ENCODE measurements around the gene ISL1. TPM values are rescaled to one million over a fixed set of nuclear protein-coding genes. Genes with fewer than 3 reads are reported as not detected.

The ISL1 gene
- total RNA-seq, 2 donors from 2014 or later = 5.8 to 6.1 TPM

DNA sequence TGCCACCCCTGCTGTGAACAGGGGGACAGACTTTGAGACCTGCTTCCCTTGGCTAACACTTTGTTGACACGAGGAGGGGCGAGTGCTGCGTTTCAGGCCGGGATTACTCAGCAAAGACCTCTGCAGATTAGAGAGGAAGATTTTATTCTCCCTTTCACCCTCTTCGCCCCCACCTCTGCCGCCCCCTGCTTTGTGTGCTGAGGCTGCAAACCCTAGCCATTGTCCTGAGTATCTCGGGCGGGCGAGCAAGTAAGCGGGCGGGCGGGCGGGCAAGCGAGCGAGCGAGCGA, 6.0 kb downstream of the ISL1 start:
- TF ChIP-seq, protein P1, sequence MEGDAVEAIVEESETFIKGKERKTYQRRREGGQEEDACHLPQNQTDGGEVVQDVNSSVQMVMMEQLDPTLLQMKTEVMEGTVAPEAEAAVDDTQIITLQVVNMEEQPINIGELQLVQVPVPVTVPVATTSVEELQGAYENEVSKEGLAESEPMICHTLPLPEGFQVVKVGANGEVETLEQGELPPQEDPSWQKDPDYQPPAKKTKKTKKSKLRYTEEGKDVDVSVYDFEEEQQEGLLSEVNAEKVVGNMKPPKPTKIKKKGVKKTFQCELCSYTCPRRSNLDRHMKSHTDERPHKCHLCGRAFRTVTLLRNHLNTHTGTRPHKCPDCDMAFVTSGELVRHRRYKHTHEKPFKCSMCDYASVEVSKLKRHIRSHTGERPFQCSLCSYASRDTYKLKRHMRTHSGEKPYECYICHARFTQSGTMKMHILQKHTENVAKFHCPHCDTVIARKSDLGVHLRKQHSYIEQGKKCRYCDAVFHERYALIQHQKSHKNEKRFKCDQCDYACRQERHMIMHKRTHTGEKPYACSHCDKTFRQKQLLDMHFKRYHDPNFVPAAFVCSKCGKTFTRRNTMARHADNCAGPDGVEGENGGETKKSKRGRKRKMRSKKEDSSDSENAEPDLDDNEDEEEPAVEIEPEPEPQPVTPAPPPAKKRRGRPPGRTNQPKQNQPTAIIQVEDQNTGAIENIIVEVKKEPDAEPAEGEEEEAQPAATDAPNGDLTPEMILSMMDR (conservative IDR thresholded peaks at IDR 0.05) = peak; percentile 18
- no peaks in the 10 kb centered on the region for H3K36me3 Mint-ChIP-seq (ENCODE audit: low read depth)
- H3K4me3 Mint-ChIP-seq = peak overlapping the region; percentile 72
- H3K9ac ChIP-seq (ENCODE audit: extremely low read depth, low read length, poor library complexity, severe bottlenecking) = no peak overlapping the region
- peak overlapping the region; percentile 19 for H3K4me3 ChIP-seq (ENCODE audit: low read length)
- peaks cover 97% of the 10 kb centered on the region for H3K27me3 ChIP-seq (ENCODE audit: control insufficient read depth, insufficient read depth, low read length, poor library complexity, severe bottlenecking)
- DNase-seq = no peak
- peaks cover 93% of the 10 kb centered on the region for H3K27me3 Mint-ChIP-seq (ENCODE audit: insufficient read depth)
- H3K4me1 ChIP-seq (ENCODE audit: control insufficient read depth, insufficient read depth, low read length) = peaks cover 23% of the 10 kb centered on the region
- H3K27ac Mint-ChIP-seq = no peak overlapping the region
- H3K9me3 ChIP-seq (ENCODE audit: control insufficient read depth, low read length) = no peaks in the 10 kb centered on the region
- no peaks in the 10 kb centered on the region for H3K9me3 Mint-ChIP-seq
- no peak overlapping the region for H3K27ac ChIP-seq (ENCODE audit: low read depth, low read length)
- 0% methylated on average over 17 of the region's 17 CpGs; no CpG with 5 or more reads in 1 of the 2 experiments for WGBS, 2 experiments (ENCODE audit: insufficient coverage in 1 of 2, insufficient read length in 1 of 2)
- H3K36me3 ChIP-seq (ENCODE audit: control insufficient read depth, insufficient read depth, low read length) = no peaks in the 10 kb centered on the region
- H3K4me1 Mint-ChIP-seq = peaks cover 80% of the 10 kb centered on the region

DNA sequence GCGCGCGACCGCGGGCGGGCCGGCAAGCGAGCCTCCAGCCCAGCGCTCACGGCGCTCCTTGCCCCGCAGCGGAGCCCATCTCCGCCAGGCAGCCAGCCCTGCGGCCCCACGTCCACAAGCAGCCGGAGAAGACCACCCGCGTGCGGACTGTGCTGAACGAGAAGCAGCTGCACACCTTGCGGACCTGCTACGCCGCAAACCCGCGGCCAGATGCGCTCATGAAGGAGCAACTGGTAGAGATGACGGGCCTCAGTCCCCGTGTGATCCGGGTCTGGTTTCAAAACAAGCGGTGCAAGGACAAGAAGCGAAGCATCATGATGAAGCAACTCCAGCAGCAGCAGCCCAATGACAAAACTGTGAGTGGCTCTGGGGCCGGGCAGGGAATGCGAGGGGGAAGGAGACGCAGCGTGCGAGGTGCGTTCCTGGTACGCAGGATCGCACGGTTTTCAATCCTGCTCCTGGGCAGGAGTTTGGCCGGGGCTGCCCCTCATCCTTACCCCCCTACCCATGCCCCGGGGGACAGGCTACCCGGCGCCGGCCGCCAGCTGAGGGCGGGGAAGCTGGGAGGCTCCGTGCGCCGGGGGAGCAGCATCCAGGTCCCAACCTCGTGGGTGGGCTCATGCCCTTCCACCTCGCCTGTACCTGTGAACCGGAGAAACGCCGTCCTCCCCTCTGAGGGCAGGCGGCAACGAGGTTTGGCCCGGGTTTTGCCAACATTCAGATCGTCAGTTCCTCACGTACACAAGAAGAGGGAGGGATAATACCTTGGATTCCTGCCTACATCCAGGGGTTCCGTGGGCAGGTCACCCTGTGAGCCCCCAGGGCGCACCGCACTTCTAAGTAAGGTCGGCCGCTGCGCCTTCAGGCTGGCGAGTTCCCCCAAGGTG, 6.6 kb downstream of the ISL1 start:
- peaks cover 92% of the 10 kb centered on the region for H3K27me3 Mint-ChIP-seq (ENCODE audit: insufficient read depth)
- peaks cover 79% of the 10 kb centered on the region for H3K4me1 Mint-ChIP-seq
- H3K9me3 ChIP-seq (ENCODE audit: control insufficient read depth, low read length) = no peaks in the 10 kb centered on the region
- H3K4me3 Mint-ChIP-seq = peak overlapping the region; percentile 72
- no peaks in the 10 kb centered on the region for H3K36me3 Mint-ChIP-seq (ENCODE audit: low read depth)
- 1% methylated on average over 26 to 68 of the region's 68 CpGs for WGBS, 2 experiments (ENCODE audit: insufficient coverage in 1 of 2, insufficient read length in 1 of 2)
- H3K4me1 ChIP-seq (ENCODE audit: control insufficient read depth, insufficient read depth, low read length) = peaks cover 23% of the 10 kb centered on the region
- TF ChIP-seq, protein P1 (conservative IDR thresholded peaks at IDR 0.05) = no peak
- H3K4me3 ChIP-seq (ENCODE audit: low read length) = peak overlapping the region; percentile 75
- H3K27me3 ChIP-seq (ENCODE audit: control insufficient read depth, insufficient read depth, low read length, poor library complexity, severe bottlenecking) = peaks cover 97% of the 10 kb centered on the region
- peak; percentile 85 for DNase-seq
- H3K27ac Mint-ChIP-seq = peak overlapping the region; percentile 62
- no peak overlapping the region for H3K9ac ChIP-seq (ENCODE audit: extremely low read depth, low read length, poor library complexity, severe bottlenecking)
- H3K36me3 ChIP-seq (ENCODE audit: control insufficient read depth, insufficient read depth, low read length) = no peaks in the 10 kb centered on the region
- H3K9me3 Mint-ChIP-seq = no peaks in the 10 kb centered on the region
- H3K27ac ChIP-seq (ENCODE audit: low read depth, low read length) = no peak overlapping the region

DNA sequence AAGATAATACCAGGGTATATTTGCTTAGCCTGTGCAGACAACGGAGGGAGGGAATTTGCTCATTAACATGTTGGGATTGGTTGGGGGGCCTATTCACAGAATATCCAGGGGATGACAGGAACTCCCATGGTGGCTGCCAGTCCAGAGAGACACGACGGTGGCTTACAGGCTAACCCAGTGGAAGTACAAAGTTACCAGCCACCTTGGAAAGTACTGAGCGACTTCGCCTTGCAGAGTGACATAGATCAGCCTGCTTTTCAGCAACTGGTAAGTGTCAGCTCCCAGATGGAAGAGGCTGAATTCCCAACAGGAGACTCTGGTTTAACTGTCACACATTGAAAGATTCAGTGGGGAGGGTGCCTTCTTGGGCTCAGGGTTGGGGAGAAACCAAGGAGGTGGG, 7.9 kb downstream of the ISL1 start:
- Histone ChIP-seq H3K36me3 (ENCODE audit: control insufficient read depth, insufficient read depth, low read length) (no peaks in the 10 kb centered on the region), H3K9me3 (ENCODE audit: control insufficient read depth, low read length) (no peaks in the 10 kb centered on the region), H3K27me3 (ENCODE audit: control insufficient read depth, insufficient read depth, low read length, poor library complexity, severe bottlenecking) (peaks cover 97% of the 10 kb centered on the region), H3K9ac (ENCODE audit: extremely low read depth, low read length, poor library complexity, severe bottlenecking) (no peak overlapping the region), H3K27ac (ENCODE audit: low read depth, low read length) (no peak overlapping the region), H3K4me1 (ENCODE audit: control insufficient read depth, insufficient read depth, low read length) (peaks cover 23% of the 10 kb centered on the region), H3K4me3 (ENCODE audit: low read length) (peak overlapping the region; percentile 7)
- DNase-seq = peak; percentile 54
- Mint-ChIP-seq H3K27me3 (ENCODE audit: insufficient read depth) (peaks cover 92% of the 10 kb centered on the region), H3K4me1 (peaks cover 80% of the 10 kb centered on the region), H3K36me3 (ENCODE audit: low read depth) (no peaks in the 10 kb centered on the region), H3K4me3 (peak overlapping the region; percentile 72), H3K9me3 (no peaks in the 10 kb centered on the region), H3K27ac (no peak overlapping the region)
- 0 to 3% methylated on average over 3 to 5 of the region's 5 CpGs for WGBS, 2 experiments (ENCODE audit: insufficient coverage in 1 of 2, insufficient read length in 1 of 2)
- TF ChIP-seq, protein P1 (conservative IDR thresholded peaks at IDR 0.05) = no peak

Data from endodermal cell (in vitro differentiated cells).